Measurements from ENCODE around the gene CHAD. TPM values are rescaled to one million over a fixed set of nuclear protein-coding genes. Genes with fewer than 3 reads are reported as not detected.
"Not testable (repeated sequence)": the region's sequence is repeated elsewhere in the genome, so short reads cannot be mapped to it uniquely, and the experiment has no call there.

Gene CHAD
- total and polyA plus RNA-seq, 5 donors from 2014 or later: not detected

DNA sequence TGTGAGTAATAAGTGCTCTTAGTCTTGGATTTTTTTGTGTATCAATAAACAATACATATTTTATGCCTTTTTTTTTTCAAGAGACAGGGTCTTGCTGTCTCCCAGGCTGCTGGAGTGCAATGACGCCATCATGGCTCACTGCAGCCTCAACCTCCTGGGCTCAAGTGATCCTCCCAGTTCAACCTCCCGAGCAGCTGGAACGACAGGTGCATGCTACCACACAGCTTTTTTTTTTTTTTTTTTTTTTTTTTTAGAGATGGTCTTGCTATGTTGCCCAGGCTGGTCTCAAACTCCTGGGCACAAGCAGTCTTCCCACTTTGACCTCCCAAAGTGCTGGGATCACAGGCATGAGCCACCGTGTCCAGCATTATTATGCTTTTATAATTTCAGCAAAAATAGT is 29.7 kb downstream of the CHAD start:
- H3K4me3 ChIP-seq (ENCODE audit: low read depth, low read length): no peak overlapping the region
- no peak for ATAC-seq (ENCODE audit: low read depth in 2 of 2)
- no peaks in the 10 kb centered on the region for H3K36me3 ChIP-seq (ENCODE audit: control insufficient read depth, insufficient read depth, low read length)
- H3K27ac ChIP-seq (ENCODE audit: insufficient read depth, low read length, poor library complexity, severe bottlenecking): no peak overlapping the region
- Mint-ChIP-seq H3K36me3 (peaks cover 16% of the 10 kb centered on the region), H3K27me3 (no peaks in the 10 kb centered on the region), H3K4me1 (no peaks in the 10 kb centered on the region), H3K4me3 (no peak overlapping the region), H3K9me3 (no peaks in the 10 kb centered on the region), H3K27ac (no peak overlapping the region)
- no peaks in the 10 kb centered on the region for H3K9me3 ChIP-seq (ENCODE audit: control insufficient read depth in 2 of 2, low read length in 2 of 2)
- H3K4me1 ChIP-seq (ENCODE audit: control insufficient read depth, insufficient read depth, low read length, poor library complexity, severe bottlenecking): no peaks in the 10 kb centered on the region
- no peak for DNase-seq
- H3K27me3 ChIP-seq (ENCODE audit: control insufficient read depth, insufficient read depth, low read length): no peaks in the 10 kb centered on the region

DNA sequence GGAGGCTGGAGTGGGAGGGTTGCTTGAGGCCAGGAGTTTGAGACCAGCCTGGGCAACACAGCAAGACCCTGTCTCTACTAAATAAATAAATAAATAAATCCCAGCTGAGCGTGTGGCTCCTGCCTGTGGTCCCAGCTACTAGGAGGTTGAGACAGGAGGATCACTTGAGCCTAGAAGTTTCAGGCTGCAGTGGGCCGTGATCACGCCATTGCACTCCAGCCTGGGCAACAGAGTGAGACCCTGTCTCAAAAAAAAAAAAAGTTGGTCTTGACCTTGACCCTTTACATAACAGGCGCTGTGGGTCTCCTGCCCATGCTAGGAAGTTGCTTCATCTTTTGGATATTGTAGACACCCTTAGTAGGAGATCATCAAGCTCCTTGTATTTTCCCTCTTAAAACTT is 31.3 kb downstream of the CHAD start:
- H3K4me3 Mint-ChIP-seq: no peak overlapping the region
- Histone ChIP-seq H3K4me3 (ENCODE audit: low read depth, low read length) (no peak overlapping the region), H3K9me3 (ENCODE audit: control insufficient read depth in 2 of 2, low read length in 2 of 2) (no peaks in the 10 kb centered on the region), H3K27ac (ENCODE audit: insufficient read depth, low read length, poor library complexity, severe bottlenecking) (no peak overlapping the region), H3K4me1 (ENCODE audit: control insufficient read depth, insufficient read depth, low read length, poor library complexity, severe bottlenecking) (no peaks in the 10 kb centered on the region), H3K27me3 (ENCODE audit: control insufficient read depth, insufficient read depth, low read length) (no peaks in the 10 kb centered on the region), H3K36me3 (ENCODE audit: control insufficient read depth, insufficient read depth, low read length) (no peaks in the 10 kb centered on the region)
- H3K27ac Mint-ChIP-seq: no peak overlapping the region
- H3K4me1 Mint-ChIP-seq: no peaks in the 10 kb centered on the region
- no peaks in the 10 kb centered on the region for H3K9me3 Mint-ChIP-seq
- ATAC-seq (ENCODE audit: low read depth in 2 of 2) (no peak), DNase-seq (no peak)
- no peaks in the 10 kb centered on the region for H3K27me3 Mint-ChIP-seq
- peaks cover 16% of the 10 kb centered on the region for H3K36me3 Mint-ChIP-seq

DNA sequence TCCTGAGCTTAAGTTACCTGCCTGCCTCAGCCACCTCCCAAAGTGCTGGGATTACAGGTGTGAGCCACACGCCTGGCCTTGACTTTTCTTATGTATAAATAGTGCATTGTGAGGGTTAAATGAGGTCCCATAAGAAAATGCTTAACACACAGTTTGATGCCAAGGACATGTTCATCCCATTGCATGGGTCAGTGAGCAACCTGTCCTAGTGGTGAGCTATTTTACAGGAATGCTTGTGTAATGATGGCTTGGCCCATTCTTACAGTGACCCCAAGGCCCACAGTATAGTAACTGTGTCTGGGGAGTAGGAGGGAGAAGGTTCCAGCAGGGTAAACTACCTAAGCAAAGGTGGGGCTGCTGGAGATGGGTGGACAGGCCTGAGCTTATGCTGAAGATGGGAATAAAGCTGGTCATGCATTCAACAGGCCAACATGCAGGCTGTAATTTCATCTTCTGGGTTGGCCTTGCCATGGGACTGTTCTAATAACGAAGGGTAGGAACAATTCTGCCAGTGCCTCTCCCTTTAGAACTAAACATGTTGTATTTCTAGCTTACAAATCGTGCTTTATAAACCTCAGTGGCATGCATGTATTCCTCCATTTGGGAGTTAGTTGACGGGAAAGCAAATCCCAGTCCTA is 36.4 kb downstream of the CHAD start:
- Histone ChIP-seq H3K9me3 (ENCODE audit: control insufficient read depth in 2 of 2, low read length in 2 of 2) (no peaks in the 10 kb centered on the region), H3K27me3 (ENCODE audit: control insufficient read depth, insufficient read depth, low read length) (no peaks in the 10 kb centered on the region), H3K4me1 (ENCODE audit: control insufficient read depth, insufficient read depth, low read length, poor library complexity, severe bottlenecking) (peaks cover 6% of the 10 kb centered on the region), H3K27ac (ENCODE audit: insufficient read depth, low read length, poor library complexity, severe bottlenecking) (no peak overlapping the region), H3K36me3 (ENCODE audit: control insufficient read depth, insufficient read depth, low read length) (no peaks in the 10 kb centered on the region), H3K4me3 (ENCODE audit: low read depth, low read length) (no peak overlapping the region)
- H3K4me1 Mint-ChIP-seq: peaks cover 0 to 22% (median 13%) of the 10 kb centered on the region in 4 donors
- H3K27ac Mint-ChIP-seq: no peak overlapping the region
- peaks cover 4% of the 10 kb centered on the region for H3K36me3 Mint-ChIP-seq
- peak overlapping the region in 1 of 4 donors; percentile 4 for H3K4me3 Mint-ChIP-seq
- ATAC-seq (ENCODE audit: low read depth in 2 of 2) (no peak), DNase-seq (no peak)
- no peaks in the 10 kb centered on the region for H3K9me3 Mint-ChIP-seq
- H3K27me3 Mint-ChIP-seq: no peaks in the 10 kb centered on the region

DNA sequence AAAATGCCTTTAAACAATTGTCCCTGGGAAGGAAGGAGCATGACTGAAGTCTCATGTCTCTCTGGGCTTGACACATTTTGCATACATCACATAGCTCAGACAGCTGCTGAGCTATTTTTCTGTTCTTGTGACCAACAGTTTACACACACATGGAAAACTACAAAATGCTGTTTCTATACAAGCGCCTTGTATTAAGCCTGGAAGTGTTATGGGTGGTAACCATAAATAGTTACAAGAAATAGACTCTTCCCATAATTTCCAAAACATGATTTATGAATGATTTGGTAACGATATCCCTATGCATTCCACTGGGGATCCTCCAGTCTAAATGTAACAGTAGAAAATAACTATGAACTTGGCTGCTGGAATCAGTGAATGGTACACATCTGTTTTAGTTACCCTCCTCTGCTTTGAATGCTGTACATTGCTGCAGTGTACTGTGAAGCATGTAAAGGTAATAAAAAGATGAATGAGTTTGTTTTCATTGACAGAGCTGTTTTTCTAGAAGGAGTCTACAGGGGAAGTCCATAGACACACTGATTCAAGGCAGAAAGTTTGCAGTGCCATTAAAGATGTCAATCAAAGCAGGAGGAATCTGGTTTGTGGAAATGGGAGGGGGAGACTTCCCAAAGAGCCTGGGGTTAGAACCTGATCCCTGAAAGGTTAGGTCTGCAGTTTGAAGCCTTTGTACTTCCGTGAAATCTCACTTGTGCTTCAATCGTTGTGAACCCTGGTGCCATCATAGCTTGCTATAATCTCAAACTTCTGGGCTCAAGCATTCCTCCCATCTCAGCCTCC is 37.7 kb downstream of the CHAD start:
- Mint-ChIP-seq H3K4me3 (peak overlapping the region in 1 of 4 donors; percentile 4), H3K27ac (no peak overlapping the region), H3K4me1 (peaks cover 0 to 29% (median 19%) of the 10 kb centered on the region in 4 donors), H3K9me3 (no peaks in the 10 kb centered on the region), H3K27me3 (no peaks in the 10 kb centered on the region), H3K36me3 (no peaks in the 10 kb centered on the region)
- H3K4me3 ChIP-seq (ENCODE audit: low read depth, low read length): no peak overlapping the region
- ATAC-seq (ENCODE audit: low read depth in 2 of 2) (no peak), DNase-seq (no peak)
- H3K27me3 ChIP-seq (ENCODE audit: control insufficient read depth, insufficient read depth, low read length): no peaks in the 10 kb centered on the region
- H3K4me1 ChIP-seq (ENCODE audit: control insufficient read depth, insufficient read depth, low read length, poor library complexity, severe bottlenecking): peaks cover 15% of the 10 kb centered on the region
- H3K9me3 ChIP-seq (ENCODE audit: control insufficient read depth in 2 of 2, low read length in 2 of 2): no peaks in the 10 kb centered on the region
- no peak overlapping the region for H3K27ac ChIP-seq (ENCODE audit: insufficient read depth, low read length, poor library complexity, severe bottlenecking)
- H3K36me3 ChIP-seq (ENCODE audit: control insufficient read depth, insufficient read depth, low read length): no peaks in the 10 kb centered on the region

DNA sequence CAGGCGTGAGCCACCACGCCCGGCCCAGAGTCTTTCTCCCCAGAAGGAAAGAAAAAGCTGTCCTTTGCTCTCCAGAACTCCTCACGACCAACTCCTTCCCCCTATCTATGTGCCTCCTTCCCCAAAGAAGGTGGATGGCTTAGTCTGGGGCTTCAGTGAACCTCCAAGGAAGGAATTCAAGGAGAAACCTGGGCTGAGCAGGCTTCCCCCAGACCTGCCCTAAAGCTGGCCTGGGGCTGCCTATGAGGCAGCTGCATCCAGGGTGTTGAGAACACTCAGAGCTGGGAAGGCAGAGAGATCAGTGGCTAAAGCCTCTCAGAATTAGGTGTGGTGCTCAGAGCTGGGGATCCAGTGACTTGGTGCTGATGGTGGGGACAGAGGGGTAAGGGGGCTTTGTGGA is 38.9 kb downstream of the CHAD start:
- DNase-seq (no peak), ATAC-seq (ENCODE audit: low read depth in 2 of 2) (no peak)
- no peaks in the 10 kb centered on the region for H3K9me3 Mint-ChIP-seq
- H3K4me1 ChIP-seq (ENCODE audit: control insufficient read depth, insufficient read depth, low read length, poor library complexity, severe bottlenecking): peaks cover 26% of the 10 kb centered on the region
- H3K27ac Mint-ChIP-seq: peak overlapping the region in 1 of 3 donors; percentile 88
- peak overlapping the region in 1 of 4 donors; percentile 22 for H3K4me3 Mint-ChIP-seq
- H3K4me1 Mint-ChIP-seq: peaks cover 0 to 38% (median 23%) of the 10 kb centered on the region in 4 donors
- H3K36me3 ChIP-seq (ENCODE audit: control insufficient read depth, insufficient read depth, low read length): no peaks in the 10 kb centered on the region
- H3K4me3 ChIP-seq (ENCODE audit: low read depth, low read length): no peak overlapping the region
- no peaks in the 10 kb centered on the region for H3K36me3 Mint-ChIP-seq
- no peak overlapping the region for H3K27ac ChIP-seq (ENCODE audit: insufficient read depth, low read length, poor library complexity, severe bottlenecking)
- H3K27me3 Mint-ChIP-seq: no peaks in the 10 kb centered on the region
- H3K27me3 ChIP-seq (ENCODE audit: control insufficient read depth, insufficient read depth, low read length): no peaks in the 10 kb centered on the region
- no peaks in the 10 kb centered on the region for H3K9me3 ChIP-seq (ENCODE audit: control insufficient read depth in 2 of 2, low read length in 2 of 2)

DNA sequence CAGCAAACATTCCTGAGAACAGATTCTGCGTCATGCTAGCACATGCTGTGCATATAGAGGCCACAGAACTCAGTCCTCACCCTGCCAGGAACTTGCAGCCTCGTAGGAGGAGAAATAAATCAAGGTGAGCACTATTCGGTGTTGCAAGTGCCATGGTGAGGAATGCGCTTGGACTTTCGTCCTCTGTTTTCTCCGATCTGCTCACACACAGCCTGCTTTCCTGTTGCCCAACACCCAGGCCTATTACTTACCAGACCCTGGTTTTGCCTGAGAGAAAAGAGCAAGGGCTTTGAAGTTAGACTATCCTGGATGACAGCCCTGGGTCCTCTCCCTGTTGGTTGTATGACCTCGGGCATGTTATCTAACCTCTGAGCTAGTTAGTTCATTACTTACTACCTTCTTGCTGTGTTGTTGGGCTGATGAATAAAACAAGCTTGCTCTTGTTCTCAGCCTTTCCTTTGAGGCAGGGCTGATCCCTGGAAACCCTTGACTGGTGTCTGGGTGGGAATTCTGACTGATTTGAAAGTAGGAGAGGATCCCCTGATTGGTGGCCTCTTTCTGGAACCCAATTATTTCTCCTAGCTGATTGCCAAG is 39.8 kb downstream of the CHAD start:
- H3K27ac ChIP-seq (ENCODE audit: insufficient read depth, low read length, poor library complexity, severe bottlenecking): no peak overlapping the region
- DNase-seq (no peak), ATAC-seq (ENCODE audit: low read depth in 2 of 2) (no peak)
- H3K36me3 ChIP-seq (ENCODE audit: control insufficient read depth, insufficient read depth, low read length): no peaks in the 10 kb centered on the region
- H3K27ac Mint-ChIP-seq: no peak overlapping the region
- no peak overlapping the region for H3K4me3 ChIP-seq (ENCODE audit: low read depth, low read length)
- no peaks in the 10 kb centered on the region for H3K9me3 Mint-ChIP-seq
- no peaks in the 10 kb centered on the region for H3K9me3 ChIP-seq (ENCODE audit: control insufficient read depth in 2 of 2, low read length in 2 of 2)
- H3K27me3 Mint-ChIP-seq: no peaks in the 10 kb centered on the region
- H3K27me3 ChIP-seq (ENCODE audit: control insufficient read depth, insufficient read depth, low read length): no peaks in the 10 kb centered on the region
- H3K4me1 Mint-ChIP-seq: peaks cover 0 to 39% (median 23%) of the 10 kb centered on the region in 4 donors
- peaks cover 26% of the 10 kb centered on the region for H3K4me1 ChIP-seq (ENCODE audit: control insufficient read depth, insufficient read depth, low read length, poor library complexity, severe bottlenecking)
- H3K36me3 Mint-ChIP-seq: no peaks in the 10 kb centered on the region
- H3K4me3 Mint-ChIP-seq: peak overlapping the region in 1 of 4 donors; percentile 33

DNA sequence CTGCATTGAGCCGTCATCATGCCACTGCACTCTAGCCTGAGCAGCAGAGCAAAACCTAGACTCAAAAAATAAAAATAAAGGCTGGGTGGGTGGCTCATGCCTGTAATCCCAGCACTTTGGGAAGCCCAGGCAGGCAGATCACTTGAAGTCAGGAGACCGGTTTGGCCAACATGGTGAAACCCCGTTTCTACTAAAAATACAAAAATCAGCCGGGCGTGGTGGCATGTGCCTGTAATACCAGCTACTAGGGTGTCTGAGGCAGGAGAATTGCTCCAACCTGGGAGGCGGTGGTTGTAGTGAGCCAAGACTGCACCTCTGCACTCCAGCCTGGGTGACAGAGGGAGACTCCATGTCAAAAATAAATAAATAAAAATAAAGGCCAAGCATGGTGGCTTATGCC is 40.6 kb downstream of the CHAD start:
- H3K36me3 Mint-ChIP-seq; H3K27ac ChIP-seq (ENCODE audit: insufficient read depth, low read length, poor library complexity, severe bottlenecking); DNase-seq; H3K27me3 Mint-ChIP-seq; H3K9me3 ChIP-seq (ENCODE audit: control insufficient read depth in 2 of 2, low read length in 2 of 2); H3K36me3 ChIP-seq (ENCODE audit: control insufficient read depth, insufficient read depth, low read length); H3K27me3 ChIP-seq (ENCODE audit: control insufficient read depth, insufficient read depth, low read length); ATAC-seq (ENCODE audit: low read depth in 2 of 2); H3K9me3 Mint-ChIP-seq; H3K4me3 ChIP-seq (ENCODE audit: low read depth, low read length): not testable (repeated sequence)
- Mint-ChIP-seq H3K4me3 (peak overlapping the region in 3 of 4 donors; percentile 70 to 92 (median 91)), H3K27ac (peak overlapping the region in 1 of 3 donors; percentile 95), H3K4me1 (peaks cover 0 to 44% (median 25%) of the 10 kb centered on the region in 4 donors)
- peaks cover 26% of the 10 kb centered on the region for H3K4me1 ChIP-seq (ENCODE audit: control insufficient read depth, insufficient read depth, low read length, poor library complexity, severe bottlenecking)

All from CD4-positive, CD25-positive, alpha-beta regulatory T cell (primary cell).